Measurements from ENCODE around the gene LDLRAP1.

Gene LDLRAP1

DNA sequence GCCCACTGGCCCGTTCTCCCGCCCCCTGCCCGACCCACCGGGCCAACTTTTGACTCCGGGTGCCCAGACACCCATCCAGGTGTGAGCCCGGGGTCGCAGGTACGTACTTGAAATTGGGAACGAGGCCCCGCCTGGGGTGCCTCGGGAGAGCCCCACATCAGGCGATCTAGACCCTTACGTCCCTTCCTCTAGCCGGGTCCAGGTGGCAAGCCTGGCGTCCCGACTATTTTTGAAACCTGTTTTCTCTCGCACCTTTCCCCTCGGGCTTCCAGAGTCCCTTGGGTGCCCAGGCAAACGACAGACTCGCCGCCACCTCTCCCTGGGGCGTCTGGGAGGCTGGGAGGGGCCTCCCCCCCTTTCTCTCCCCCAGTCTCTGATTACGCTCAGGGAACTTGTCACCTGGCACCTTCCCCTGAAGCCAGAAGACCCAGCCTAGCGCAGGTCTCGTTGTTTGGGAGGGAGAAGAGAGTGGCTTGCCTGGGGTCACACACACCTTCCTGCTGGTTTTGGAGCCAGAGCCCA is 898 bp downstream of the LDLRAP1 start:
- DNase-seq (ENCODE audit: low spot score) = no peak

GRCh38 chr1:25544819-25545218 is 1.4 kb downstream of the LDLRAP1 start:
- peak; percentile 63 for DNase-seq (ENCODE audit: low spot score)

DNA sequence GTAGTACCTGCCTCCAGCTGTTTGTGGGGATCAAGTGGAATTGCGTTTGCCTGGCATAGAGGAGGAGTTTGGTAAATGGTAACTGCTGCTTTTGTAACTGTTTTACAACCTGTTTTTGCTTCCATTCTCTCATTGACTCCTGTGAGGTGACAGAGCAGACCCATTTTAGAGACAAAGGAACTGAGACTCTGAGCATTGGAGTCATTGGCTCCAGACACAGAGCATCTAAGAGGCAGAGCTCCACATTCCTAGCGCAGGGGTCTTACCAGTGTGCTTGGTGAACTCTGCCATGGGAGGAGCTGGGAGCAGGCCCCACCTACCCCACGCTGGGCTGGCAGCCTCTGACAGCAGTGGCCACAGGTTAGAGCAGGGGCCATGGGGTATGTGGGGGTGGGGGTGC is 2.4 kb downstream of the LDLRAP1 start:
- no peak for DNase-seq (ENCODE audit: low spot score)

DNA sequence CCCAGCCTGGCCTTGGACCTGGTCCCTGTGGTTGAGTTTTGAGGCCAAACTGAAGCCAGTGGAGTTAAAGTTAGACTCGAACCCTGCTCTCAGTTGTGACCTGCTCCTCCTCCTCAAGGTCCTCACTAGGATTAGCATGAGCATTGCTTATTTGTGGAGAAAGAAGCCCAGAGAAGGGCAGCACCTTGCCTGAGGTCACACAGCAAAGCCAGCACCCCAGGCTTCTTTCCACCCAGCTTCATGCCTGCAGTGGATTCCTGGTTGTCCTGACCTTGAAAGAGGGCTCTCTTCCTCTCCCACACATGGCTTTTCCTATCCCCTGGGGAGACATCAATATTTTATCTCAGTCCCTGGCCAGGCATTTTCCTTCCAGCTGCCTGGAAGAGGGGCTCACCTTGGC is 2.8 kb downstream of the LDLRAP1 start:
- no peak for DNase-seq (ENCODE audit: low spot score)

DNA sequence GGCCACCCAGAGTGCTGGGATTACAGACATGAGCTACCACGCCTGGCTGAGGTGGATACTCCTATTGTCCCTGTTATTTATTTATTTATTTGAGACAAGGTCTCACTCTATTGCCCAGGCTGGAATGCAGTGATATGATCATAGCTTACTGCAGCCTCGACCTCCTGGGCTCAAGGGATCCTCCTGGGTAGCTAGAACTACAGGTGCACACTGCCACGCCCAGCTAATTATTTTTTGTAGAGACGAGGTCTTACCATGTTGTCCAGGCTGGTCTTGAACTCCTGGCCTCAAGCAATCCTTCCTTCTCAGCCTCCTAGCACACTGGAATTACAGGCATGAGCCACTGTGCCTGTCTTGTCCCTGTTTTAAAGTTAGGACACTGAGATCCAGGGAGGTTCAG is 5.2 kb downstream of the LDLRAP1 start:
- DNase-seq (ENCODE audit: low spot score) = no peak

DNA sequence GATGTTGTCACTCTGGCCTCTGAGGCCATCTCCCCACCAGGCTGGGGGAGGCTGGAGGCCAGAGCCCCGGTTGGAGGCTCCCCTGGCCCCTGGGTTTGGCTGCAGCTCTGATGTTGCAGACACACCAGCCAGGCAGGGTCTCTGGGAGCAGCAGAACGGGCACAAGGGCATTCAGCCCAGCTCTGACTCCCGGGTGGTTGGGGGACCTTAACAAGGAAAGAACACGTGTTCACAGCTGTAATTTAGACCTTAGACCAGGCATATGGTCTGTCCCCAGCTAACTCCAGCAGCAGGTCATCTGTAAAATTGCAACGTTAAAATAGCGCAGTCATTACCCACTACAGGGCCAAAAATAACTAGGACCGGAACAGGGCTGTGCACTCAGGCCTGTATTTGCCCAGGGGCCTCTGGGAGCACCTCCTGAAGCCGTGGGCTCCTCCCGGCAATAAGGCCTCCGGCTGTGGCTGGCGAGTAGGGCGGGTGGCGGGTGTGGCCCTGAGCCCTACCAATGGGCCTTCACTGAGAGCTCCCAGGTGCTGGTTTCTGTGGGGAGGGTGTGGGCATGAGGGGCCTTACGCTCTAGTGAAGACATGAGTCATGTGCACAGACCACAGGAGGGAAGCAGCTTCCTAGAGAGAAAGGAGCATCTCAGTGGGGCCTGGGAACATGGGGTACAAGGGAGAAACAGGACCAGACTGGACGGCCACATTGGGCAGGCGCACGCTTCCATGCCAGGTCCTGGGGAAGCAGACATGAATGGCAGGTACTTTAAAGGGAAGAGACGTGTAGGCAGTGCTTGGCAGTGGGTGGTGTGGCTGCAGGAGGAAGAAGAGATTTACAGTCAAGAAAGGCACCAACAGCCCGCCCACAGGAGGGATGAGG is 6.1 kb downstream of the LDLRAP1 start:
- DNase-seq (ENCODE audit: low spot score) = no peak

DNA sequence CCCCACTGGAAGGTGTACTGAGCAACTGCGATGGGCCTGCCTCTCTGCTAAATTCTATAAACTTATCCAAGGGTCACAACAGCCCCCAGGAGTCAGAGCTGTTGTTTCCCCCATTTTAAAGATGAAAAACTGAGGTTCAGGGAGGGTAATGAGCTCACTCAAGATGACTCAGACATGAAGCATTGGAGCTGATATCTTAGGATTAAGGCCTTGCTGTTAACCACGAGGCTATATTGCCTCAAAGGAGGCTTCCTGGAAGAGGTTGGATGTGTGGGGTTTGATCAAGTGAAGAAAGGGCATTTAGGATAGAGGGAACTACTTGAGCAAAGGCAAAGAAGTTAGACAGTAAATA is 6.7 kb downstream of the LDLRAP1 start:
- no peak for DNase-seq (ENCODE audit: low spot score)

GRCh38 chr1:25550683-25551310 is 7.4 kb downstream of the LDLRAP1 start:
- no peak for DNase-seq (ENCODE audit: low spot score)

- DNase-seq (ENCODE audit: low spot score) = no peak
These were observed 10.5 kb downstream of the LDLRAP1 start for GRCh38 chr1:25553749-25554429.

GRCh38 chr1:25554430-25554780 is 11.0 kb downstream of the LDLRAP1 start:
- DNase-seq (ENCODE audit: low spot score) = no peak

GRCh38 chr1:25554886-25555752 is 11.7 kb downstream of the LDLRAP1 start:
- DNase-seq (ENCODE audit: low spot score) = no peak

GRCh38 chr1:25555753-25556092 is 12.3 kb downstream of the LDLRAP1 start:
- DNase-seq (ENCODE audit: low spot score) = no peak

DNA sequence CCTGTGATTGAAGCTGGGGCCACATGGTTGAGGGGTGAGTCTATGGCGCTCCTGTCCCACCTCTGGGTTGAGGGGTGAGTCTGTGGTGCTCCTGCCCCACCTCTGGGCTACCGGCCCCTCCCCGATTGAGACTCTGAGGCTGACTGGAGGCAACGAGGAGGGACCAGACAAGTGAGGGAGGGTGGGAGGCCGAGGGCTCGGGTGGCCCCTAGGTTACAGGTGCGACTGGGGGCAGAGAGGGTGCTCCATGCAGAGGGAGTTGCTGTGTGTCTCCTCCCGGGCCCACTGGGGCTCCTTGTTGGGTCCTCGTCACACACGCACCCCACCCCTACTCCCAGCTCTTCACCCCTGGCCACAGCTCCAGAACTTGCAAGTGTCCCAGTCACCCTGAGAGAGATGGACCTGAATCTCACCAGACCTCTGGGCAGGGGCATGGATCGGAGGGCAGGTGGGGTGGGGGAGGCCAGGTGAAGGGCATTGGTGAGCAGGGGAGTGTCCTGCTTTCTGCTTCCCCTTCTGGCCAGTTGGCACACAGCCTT is 12.8 kb downstream of the LDLRAP1 start:
- no peak for DNase-seq (ENCODE audit: low spot score)

DNA sequence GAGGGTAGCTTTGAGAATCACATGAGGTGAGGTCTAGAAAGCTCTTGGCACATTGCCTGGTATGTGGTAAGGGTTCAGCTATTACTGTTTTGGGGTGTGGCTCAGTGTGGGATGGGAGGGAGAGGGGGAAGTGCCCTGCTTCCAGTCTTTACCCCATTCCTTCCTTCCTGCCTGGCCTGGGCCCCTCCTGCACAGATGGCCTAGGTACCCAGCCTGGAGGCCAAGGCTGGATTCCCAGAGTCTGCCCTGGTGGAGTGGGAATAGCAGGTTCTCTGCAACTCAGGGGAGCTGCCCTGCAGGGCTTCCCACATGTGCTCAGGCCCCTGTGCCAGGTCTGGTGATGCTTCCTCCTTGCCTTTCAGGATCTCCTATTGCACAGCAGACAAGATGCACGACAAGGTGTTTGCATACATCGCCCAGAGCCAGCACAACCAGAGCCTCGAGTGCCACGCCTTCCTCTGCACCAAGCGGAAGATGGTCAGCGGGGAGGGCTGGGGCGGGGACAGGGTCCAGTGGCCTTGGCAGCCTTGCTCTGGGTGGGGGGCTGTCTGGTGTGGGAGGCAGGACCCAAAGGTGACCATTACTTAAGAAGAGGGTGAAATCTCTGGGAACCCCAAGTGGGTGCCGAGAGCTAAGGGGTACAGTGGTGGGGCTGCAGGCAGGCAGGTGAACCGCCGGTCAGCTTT is 13.5 kb downstream of the LDLRAP1 start:
- DNase-seq (ENCODE audit: low spot score) = no peak

- no peak for DNase-seq (ENCODE audit: low spot score)
These were observed 14.1 kb downstream of the LDLRAP1 start for GRCh38 chr1:25557543-25557942.

- DNase-seq (ENCODE audit: low spot score) = no peak
These were observed 15.6 kb downstream of the LDLRAP1 start for GRCh38 chr1:25559031-25559430.

GRCh38 chr1:25560001-25560400 is 16.6 kb downstream of the LDLRAP1 start:
- no peak for DNase-seq (ENCODE audit: low spot score)

GRCh38 chr1:25560788-25561187 is 17.4 kb downstream of the LDLRAP1 start:
- no peak for DNase-seq (ENCODE audit: low spot score)

- DNase-seq (ENCODE audit: low spot score) = no peak
These were observed 18.2 kb downstream of the LDLRAP1 start for GRCh38 chr1:25561421-25562100.

DNA sequence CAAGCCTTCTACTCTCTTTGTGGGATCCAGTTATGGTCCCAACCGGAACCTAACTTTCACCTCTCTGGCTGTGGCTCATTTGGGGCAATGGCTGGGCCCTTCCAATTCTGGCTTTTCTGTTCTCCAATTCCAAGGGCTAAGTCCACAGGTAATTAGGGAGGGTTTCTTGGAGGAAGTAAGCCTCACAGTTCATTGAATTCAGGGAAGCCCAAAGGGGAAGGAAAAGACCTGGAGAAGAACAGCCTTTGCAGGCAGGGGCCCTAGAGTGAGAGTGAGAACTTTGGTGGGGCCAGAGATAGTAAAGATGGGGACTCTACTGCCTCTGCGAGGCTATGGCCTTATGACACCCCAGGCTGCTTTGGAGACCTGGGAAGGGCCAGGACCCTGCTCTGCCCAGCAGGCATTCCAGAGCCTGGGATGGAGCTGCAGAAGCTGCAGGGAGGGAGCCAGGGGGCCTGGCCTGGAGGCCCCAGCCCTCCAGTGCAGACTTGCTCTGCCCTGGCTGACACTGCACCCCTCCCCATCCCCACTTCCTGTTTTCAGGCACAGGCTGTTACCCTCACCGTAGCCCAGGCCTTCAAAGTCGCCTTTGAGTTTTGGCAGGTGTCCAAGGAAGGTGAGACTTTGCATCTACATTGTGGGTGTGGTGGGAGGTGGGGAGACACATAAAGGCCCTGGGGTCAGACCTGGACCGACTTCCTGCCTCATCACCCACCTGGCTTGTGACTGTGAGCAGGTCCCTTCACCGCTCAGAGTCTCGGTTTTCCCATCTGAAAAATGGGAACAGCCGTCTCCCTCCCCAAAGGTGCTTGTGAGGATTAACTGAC is 18.9 kb downstream of the LDLRAP1 start:
- no peak for DNase-seq (ENCODE audit: low spot score)
